RPMI7951 (cell line): ENCODE data around the gene ZNRF1. TPM values are rescaled to one million over a fixed set of nuclear protein-coding genes. Genes with fewer than 3 reads are reported as not detected.
"Not testable (repeated sequence)": the region's sequence is repeated elsewhere in the genome, so short reads cannot be mapped to it uniquely, and the experiment has no call there.

Source experiments
- DNase-seq: peaks from one replicate; pipeline ENCODE4 v3.0.0-alpha.2; 2012; ENCODE audit warnings: low read depth
- total RNA-seq: library from RNA; depleted of rRNA; stranded (reverse); fragments of >200 nt; shearing (Covaris generic); gene quantifications from 2 replicates; pipeline ENCODE4 v1.2.3, GENCODE V29; 2014

ZNRF1 gene
- total RNA-seq, 1 experiment from 2014 or later, result 12.0 TPM

DNA sequence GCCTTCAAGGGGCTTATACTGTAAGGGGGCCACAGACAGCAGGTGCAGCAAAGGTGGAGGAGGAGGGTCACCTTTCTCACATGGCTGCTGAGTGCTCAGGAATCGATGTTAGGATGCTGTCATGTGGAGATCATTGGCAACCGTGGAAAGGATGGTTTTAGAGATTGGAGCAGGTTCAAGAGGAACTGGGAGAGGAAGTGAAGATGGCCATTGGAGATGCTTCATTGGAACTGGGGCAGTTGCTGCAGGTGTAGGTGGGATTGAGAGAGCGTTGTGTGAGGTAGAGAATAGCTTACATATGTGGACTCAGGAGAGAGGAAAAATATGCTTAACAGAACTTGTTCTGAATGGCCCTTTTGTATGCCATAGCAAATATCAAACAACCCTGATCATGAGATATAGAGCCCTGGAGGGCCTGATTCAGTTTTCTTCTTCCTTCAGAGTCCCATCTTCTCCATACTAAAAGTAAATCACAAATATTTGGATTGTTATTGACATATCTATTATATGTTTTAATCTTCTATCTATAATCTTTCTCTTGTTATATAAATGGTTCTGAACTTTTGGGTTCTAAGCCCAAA, 77.0 kb downstream of the ZNRF1 start:
- no peak for DNase-seq

- DNase-seq, result no peak
Measured at GRCh38 chr16:75078886-75079285, 80.1 kb downstream of the ZNRF1 start.

DNA sequence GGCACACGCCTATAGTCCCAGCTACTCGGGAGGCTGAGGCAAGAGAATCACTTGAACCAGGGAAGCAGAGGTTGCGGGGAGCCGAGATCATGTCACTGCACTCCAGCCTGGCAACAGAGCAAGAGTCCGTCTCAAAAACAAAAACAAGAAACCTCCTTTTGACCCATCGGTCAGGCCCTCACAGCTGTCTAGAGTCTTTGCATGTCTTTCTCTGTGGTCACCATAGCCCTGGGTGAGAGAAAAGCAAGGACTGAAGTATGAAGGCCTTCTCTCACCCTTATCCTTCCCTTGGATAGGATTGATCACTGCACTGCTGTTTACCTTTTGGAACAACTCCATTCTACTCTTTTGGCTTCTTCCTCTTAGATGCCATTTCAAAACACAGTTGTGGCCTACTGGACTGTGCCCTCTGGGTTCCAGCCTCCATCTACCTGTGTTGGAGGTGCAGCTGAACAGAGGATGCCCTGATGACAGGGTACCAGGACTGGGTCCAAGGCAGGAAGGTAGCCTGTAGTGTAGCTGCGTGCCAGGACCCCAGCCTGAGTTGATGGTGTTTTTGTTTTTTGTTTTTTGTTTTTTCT, 80.6 kb downstream of the ZNRF1 start:
- no peak for DNase-seq

- peak; percentile 17 for DNase-seq
Measured at GRCh38 chr16:75080205-75081029, 81.6 kb downstream of the ZNRF1 start.

GRCh38 chr16:75081179-75081859, 82.5 kb downstream of the ZNRF1 start:
- no peak for DNase-seq

- DNase-seq, result no peak
Measured at GRCh38 chr16:75083813-75084212, 85.0 kb downstream of the ZNRF1 start.

GRCh38 chr16:75085556-75085955, 86.7 kb downstream of the ZNRF1 start:
- DNase-seq, result no peak

DNA sequence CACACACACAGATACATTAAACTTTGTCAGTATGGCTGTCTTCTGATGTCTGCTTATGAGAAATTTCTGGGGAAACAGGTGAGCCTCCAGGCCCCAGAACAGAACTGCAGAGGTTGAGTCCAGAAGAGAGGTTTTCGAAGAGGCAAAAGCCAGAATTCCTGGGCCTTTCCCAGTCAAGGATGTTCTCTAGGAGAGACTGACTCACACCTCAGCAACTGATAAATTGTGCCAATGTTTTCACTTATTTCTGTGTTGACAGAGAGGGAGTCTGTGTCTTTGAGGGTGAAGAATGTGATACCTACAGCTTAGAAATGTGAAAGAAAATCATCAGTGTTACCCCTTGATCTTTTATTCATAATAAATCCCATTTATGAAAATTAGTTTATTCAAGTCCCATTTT, 87.5 kb downstream of the ZNRF1 start:
- DNase-seq, result no peak

DNA sequence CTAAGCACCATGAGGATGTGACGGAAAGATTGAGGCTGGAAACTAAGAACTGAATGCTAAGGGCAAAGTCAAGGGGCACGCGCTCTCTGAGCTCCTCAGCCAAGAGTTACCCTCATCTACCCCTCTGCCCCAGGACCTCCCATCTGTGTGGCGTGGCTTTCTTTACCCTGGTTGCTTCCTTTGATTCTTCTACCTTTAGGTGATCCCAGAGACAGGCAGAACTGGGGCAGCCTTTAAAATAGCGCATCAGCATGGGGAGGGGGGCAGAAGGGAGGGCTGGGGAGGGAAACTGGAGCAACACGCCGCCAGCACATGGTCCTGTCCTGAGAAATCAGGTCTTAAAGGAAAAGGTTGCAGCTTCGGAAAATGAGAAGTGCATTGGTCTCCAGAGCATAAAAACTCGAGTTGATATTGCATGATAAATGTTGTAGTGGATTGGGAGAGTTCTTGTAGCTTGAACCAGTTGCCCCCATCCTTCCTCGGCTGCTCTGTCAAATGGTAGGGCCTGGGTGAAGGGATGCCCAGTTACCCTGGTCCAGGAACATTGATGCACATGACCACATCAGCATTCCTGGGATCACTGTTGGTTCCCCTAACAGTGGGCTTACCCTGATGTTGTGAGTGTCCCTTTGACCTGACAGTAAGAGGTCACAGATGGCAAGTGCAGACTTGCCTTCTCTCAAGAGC, 88.0 kb downstream of the ZNRF1 start:
- DNase-seq, result no peak

- no peak for DNase-seq
Measured at GRCh38 chr16:75087375-75087979, 88.7 kb downstream of the ZNRF1 start.

- no peak for DNase-seq
Measured at GRCh38 chr16:75088216-75088615, 89.4 kb downstream of the ZNRF1 start.

DNA sequence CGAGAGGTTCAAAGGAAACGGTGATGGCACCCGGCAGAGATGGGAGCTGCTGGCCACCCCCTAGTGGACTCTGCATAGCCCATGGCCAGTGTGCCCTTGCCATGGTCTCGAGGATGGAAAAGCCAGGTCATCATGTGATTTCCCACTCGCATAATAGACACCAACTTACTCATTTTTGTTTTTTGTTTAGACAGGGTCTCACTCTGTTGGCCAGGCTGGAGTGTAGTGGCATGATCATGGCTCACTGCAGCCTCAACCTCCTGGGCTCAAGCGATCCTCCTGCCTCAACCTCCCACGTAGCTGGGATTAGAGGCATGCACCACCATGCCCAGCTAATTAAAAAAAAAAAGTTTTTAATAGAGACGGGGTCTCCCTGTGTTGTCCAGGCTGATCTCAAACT, 90.1 kb downstream of the ZNRF1 start:
- no peak for DNase-seq

DNA sequence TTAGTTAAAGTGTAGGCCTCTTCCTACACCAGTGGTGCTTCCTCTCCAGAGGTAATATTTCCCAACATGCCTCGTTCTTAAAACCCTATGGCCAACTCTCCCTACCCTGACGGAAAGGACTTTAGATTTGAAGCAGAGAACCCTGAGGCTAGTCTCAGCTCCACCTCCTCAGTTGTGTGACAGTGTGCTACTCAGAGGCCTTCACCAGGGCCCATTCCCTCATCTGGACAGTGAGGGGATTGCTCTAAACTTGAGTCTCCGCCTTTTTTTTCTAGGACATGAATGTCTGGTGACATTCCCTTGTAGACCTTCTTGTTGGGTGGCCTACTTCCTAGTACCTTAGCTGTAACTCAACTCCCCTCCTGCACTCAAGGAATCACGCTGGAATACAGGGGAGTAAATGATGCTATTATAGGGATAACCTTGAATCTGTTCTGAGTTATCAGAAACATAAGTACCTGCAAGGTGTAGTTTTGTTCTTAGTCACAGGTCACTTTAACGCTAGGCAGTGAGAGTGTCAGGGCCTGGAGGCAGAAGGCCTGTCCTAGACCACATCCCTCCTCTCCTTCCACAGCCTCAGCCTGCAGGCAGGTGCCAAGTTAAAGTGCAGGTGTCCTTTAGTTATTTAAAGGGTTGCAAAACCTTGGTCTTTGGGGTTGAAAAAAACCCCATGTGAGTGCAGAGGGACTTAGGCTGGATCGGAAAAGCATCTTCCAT, 90.8 kb downstream of the ZNRF1 start:
- no peak for DNase-seq

DNA sequence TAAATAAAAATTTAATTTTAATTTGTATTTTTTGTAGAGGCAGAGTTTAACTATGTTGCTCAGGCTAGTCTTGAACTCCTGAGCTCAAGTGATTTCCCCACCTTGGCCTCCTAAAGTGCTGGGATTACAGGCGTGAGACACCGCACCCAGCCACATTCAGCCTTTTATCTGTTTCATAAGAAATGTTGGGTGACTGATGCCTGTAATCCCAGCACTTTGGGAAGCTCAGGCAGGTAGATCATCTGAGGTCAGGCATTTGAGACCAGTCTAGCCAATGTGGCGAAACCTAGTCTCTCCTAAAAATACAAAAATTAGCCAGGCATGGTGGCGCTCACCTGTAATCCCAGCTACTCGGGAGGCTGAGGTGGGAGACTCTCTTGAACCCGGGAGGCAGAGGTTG, 92.1 kb downstream of the ZNRF1 start:
- not testable (repeated sequence) for DNase-seq

DNA sequence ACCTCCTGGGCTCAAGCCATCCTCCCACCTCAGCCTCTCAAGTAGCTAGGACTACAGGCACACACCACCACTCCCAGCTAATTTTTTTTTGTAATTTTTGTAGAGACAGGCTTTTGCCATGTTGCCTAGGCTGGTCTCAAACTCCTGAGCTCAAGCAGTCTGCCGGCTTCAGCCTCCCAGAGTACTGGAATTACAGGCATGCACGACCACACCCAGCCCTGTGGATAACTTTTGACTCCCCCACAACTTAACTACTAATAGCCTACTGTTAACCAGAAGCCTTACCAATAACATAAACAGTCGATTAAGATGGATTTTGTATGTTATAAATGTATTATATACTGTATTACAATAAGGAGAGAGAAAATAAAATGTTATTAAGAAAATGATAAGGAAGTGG, 92.8 kb downstream of the ZNRF1 start:
- not testable (repeated sequence) for DNase-seq

DNA sequence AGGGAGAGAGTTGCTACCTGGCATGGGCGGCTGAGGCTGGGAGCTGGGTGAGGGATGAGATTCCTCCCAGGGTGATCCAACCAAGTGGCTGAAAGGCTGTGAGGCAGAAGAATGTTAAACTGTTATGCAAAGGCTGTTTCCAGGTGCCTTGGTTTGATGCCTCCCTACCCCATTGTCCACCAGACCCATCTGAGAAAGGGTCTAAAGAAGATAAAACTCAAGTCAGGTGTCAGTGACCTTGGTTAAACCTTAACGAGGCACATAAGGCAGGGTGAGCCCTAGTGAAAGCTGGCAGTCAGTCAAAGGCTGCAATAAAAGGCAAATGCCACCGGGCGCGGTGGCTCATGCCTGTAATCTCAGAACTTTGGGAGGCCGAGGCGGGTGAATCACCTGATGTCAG, 94.0 kb downstream of the ZNRF1 start:
- no peak for DNase-seq

DNA sequence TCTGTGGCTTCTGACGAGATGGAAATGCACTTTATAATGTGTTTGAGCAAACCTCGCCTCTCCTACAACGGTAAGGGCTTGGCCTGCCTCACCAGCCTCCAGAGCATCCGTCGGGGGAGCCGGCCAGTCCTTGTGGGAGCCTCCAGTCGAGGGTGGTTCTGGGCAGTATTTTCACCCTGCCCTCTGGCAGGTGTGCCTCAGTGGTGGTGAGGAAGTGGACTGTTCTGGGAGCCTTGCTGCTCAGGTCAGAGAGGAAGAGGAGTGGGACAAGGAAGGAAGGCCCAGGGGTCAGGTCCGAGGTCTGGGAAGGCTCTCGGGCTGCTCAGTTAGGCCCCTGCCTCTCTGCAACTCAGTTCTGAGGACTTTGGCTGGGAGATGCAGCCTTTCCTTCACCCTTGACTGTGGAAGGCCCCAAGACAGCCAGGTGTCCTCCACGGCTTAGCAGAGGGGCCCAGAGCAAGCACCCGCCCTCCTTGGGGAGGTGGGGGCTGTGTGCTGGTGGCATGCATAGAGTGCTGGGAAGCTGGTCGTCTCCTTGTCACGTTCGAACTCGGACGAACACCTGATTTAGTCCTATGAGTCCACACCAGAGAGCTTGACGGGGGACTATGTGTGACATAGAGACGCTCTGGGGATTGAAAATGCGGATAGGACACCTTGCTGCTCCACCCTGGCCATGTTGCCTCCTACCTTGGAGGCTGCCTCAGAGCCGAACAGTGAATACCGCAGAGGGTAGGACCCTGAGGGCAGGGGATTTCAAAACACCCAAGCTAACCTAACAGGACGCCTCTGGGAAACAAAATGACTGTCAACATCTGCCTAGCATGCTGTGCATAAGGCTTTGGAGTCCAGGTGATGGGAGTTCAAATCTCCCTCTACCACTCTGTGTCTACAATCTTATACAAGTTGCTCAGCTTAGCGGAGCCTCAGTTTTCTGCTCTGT, 95.0 kb downstream of the ZNRF1 start:
- DNase-seq, result no peak

DNA sequence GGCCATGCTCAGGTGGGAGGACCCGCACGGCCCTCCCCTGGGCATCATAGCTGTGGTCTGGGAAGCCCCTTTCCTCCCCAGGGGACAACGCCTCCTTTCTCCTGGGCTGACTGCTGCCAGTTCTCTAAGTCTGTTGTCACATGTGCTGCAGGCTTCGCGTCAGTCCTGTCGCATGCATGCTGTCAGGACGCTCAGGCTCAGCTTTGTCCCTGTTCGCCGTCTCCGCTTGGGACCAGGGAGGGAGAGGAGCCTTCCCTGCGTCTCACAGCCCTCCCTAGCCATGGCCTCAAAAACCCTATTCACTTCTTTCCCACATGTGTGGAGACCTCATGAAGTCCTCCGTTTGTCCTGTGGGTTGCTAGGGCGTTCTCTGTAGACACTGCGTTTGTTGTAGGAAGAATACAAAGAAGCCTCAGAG, 96.4 kb downstream of the ZNRF1 start:
- no peak for DNase-seq

DNA sequence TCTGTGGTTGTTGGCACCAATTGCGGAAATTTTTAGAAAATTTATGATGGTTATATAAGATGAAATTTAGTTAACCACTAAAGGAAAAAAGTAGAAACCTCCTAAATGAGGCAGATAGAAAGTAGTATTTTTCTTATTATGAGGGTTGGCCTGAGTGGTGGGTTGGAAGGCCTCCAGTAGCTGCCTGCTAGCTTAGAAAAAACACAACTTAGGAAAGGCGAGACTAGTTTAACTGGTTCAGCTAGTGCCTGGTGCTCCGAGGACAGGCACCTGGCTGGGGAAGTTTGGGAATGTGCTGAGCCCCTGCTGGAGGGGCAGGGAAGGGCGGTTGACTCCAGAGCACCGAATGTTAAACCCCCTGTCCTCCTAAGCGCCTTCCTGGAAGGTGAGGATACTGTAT, 97.8 kb downstream of the ZNRF1 start:
- no peak for DNase-seq
